ENCODE measurements around the gene AUTS2. TPM values are rescaled to one million over a fixed set of nuclear protein-coding genes. Genes with fewer than 3 reads are reported as not detected.

The AUTS2 gene
- total and polyA plus RNA-seq, 2 donors (not counting 1 experiment from before 2014, with no cell fraction given), result 0.60 to 9.1 TPM

- DNase-seq (ENCODE audit: low read depth in 2 of 2), result no peak
- Histone ChIP-seq H4K20me1 (ENCODE audit: control insufficient read depth, extremely low read depth, insufficient read depth, low read length) (no peaks in the 10 kb centered on the region), H3K9me3 (ENCODE audit: control insufficient read depth, insufficient read depth, low read depth, low read length) (no peaks in the 10 kb centered on the region), H3K27ac (ENCODE audit: insufficient read depth, low read length) (no peak overlapping the region), H3K79me2 (ENCODE audit: control insufficient read depth, insufficient read depth, low read length) (no peaks in the 10 kb centered on the region), H3K4me3 (replicated peaks in 1 of 4; ENCODE audit: control extremely low read depth in 1 of 4, insufficient read depth in 1 of 4, low read depth in 3 of 4, low read length in 4 of 4) (no peak overlapping the region), H3K4me1 (ENCODE audit: control insufficient read depth, extremely low read depth, insufficient read depth, low read length) (no peaks in the 10 kb centered on the region), H3K9ac (ENCODE audit: insufficient read depth, low read length) (no peak overlapping the region), H2AFZ (ENCODE audit: low read length) (no peak overlapping the region), H3K4me2 (ENCODE audit: extremely low read depth, insufficient read depth, low read length) (no peak overlapping the region), H3K36me3 (ENCODE audit: control insufficient read depth, insufficient read depth, low read length) (no peaks in the 10 kb centered on the region), H3K27me3 (ENCODE audit: control insufficient read depth, insufficient read depth, low read length) (no peaks in the 10 kb centered on the region)
- TF ChIP-seq CTCF (conservative IDR thresholded peaks at IDR 0.05 in 1 of 2, IDR thresholded peaks at IDR 0.05 in 1 of 2; ENCODE audit: low read depth in 1 of 2, low read length in 2 of 2), result no peak
- no peak for TF ChIP-seq EZH2 (IDR thresholded peaks at IDR 0.05; ENCODE audit: low read length, missing control alignments)
These were observed 1240.1 kb downstream of the AUTS2 start for GRCh38 chr7:70838292-70838907.
